H9 (cell line): ENCODE results near the gene MSRB1. TPM values are rescaled to one million over a fixed set of nuclear protein-coding genes. Genes with fewer than 3 reads are reported as not detected.
A peak's percentile ranks its signal among the peaks of the same experiment; 100 is the strongest.

Experiments
- DNase-seq: peaks from one replicate; pipeline ENCODE4 v3.0.0-alpha.2; 2017
- H2AFZ ChIP-seq: one replicate; pipeline ENCODE4 v1.6.1; 2013; ENCODE audit warnings: mild to moderate bottlenecking, low read length, control low read depth, moderate library complexity
- H2AK5ac ChIP-seq: 2 replicates; pipeline ENCODE4 v1.6.1; 2013; ENCODE audit warnings: low read length, control low read depth, mixed read lengths; ENCODE audit not compliant: insufficient read length
- H2BK120ac ChIP-seq: one replicate; pipeline ENCODE4 v1.6.1; 2013; ENCODE audit warnings: low read depth, mild to moderate bottlenecking, low read length, control low read depth, inconsistent platforms; ENCODE audit not compliant: poor library complexity, severe bottlenecking
- H2BK12ac ChIP-seq: 2 replicates; pipeline ENCODE4 v1.6.1; 2013; ENCODE audit warnings: low read length, control low read depth, mixed read lengths, low read depth; ENCODE audit not compliant: insufficient read length
- H2BK15ac ChIP-seq: 2 replicates; pipeline ENCODE4 v1.6.1; 2013; ENCODE audit warnings: low read depth, low read length, control low read depth
- H2BK20ac ChIP-seq: one replicate; pipeline ENCODE4 v1.6.1; 2013; ENCODE audit warnings: low read depth, mild to moderate bottlenecking, low read length, control low read depth, inconsistent platforms; ENCODE audit not compliant: poor library complexity, severe bottlenecking
- H2BK5ac ChIP-seq: 2 replicates; pipeline ENCODE4 v1.6.1; 2013; ENCODE audit warnings: low read length, control low read depth, mixed read lengths; ENCODE audit not compliant: insufficient read length
- H3K14ac ChIP-seq: 2 replicates; pipeline ENCODE4 v1.6.1; 2013; ENCODE audit warnings: low read length, control low read depth; ENCODE audit not compliant: insufficient read depth
- H3K18ac ChIP-seq: 2 replicates; pipeline ENCODE4 v1.6.1; 2013; ENCODE audit warnings: low read depth, mild to moderate bottlenecking, mixed read lengths, low read length, control low read depth; ENCODE audit not compliant: insufficient read length
- H3K23ac ChIP-seq: 2 replicates; pipeline ENCODE4 v1.6.1; 2013; ENCODE audit warnings: low read length, control low read depth, mixed read lengths, low read depth; ENCODE audit not compliant: insufficient read length
- H3K23me2 ChIP-seq: 2 replicates; pipeline ENCODE4 v1.6.1; 2013; ENCODE audit warnings: low read depth, mild to moderate bottlenecking, mixed read lengths, low read length, control low read depth; ENCODE audit not compliant: insufficient read length, poor library complexity, severe bottlenecking
- H3K27ac ChIP-seq: 2 replicates; pipeline ENCODE4 v1.5.1; 2013; ENCODE audit warnings: low read length, control low read depth, mixed read lengths, low read depth; ENCODE audit not compliant: insufficient read length
- H3K27me3 ChIP-seq: 2 replicates; pipeline ENCODE4 v1.6.1; 2013; ENCODE audit warnings: low read length, control low read depth, inconsistent platforms; ENCODE audit not compliant: insufficient read depth
- H3K4ac ChIP-seq: 2 replicates; pipeline ENCODE4 v1.6.1; 2013; ENCODE audit warnings: low read depth, mild to moderate bottlenecking, control low read depth, inconsistent platforms, low read length, moderate library complexity
- H3K4me1 ChIP-seq: 2 replicates; pipeline ENCODE4 v1.6.1; 2013; ENCODE audit warnings: low read length, control low read depth, inconsistent platforms; ENCODE audit not compliant: insufficient read depth
- H3K4me2 ChIP-seq: 2 replicates; pipeline ENCODE4 v1.6.1; 2013; ENCODE audit warnings: low read length, control low read depth, mixed read lengths; ENCODE audit not compliant: insufficient read length, insufficient read depth
- H3K56ac ChIP-seq: 2 replicates; pipeline ENCODE4 v1.6.1; 2013; ENCODE audit warnings: low read depth, mild to moderate bottlenecking, mixed read lengths, low read length, control low read depth; ENCODE audit not compliant: insufficient read length
- H3K79me1 ChIP-seq: 2 replicates; pipeline ENCODE4 v1.6.1; 2013; ENCODE audit warnings: low read depth, mild to moderate bottlenecking, moderate library complexity, low read length, control low read depth, inconsistent platforms; ENCODE audit not compliant: insufficient read depth, poor library complexity, severe bottlenecking
- H3K79me2 ChIP-seq: 2 replicates; pipeline ENCODE4 v1.6.1; 2013; ENCODE audit warnings: low read length, control low read depth, inconsistent platforms; ENCODE audit not compliant: insufficient read depth
- H3K9ac ChIP-seq: 2 replicates; pipeline ENCODE4 v1.6.1; 2013; ENCODE audit warnings: low read length, control low read depth, mixed read lengths; ENCODE audit not compliant: insufficient read length; ENCODE audit errors: extremely low read depth
- H3K9me3 ChIP-seq: one replicate; pipeline ENCODE4 v1.6.1; 2013; ENCODE audit warnings: low read depth, low read length, inconsistent platforms; ENCODE audit not compliant: control insufficient read depth
- H3T11ph ChIP-seq: one replicate; pipeline ENCODE4 v1.6.1; 2013; ENCODE audit warnings: mild to moderate bottlenecking, low read length, control low read depth, inconsistent platforms
- H4K20me1 ChIP-seq: one replicate; pipeline ENCODE4 v1.6.1; 2013; ENCODE audit not compliant: control insufficient read depth, insufficient read length, insufficient read depth
- H4K5ac ChIP-seq: 2 replicates; pipeline ENCODE4 v1.6.1; 2013; ENCODE audit warnings: low read depth, mild to moderate bottlenecking, mixed read lengths, low read length, control low read depth; ENCODE audit not compliant: insufficient read length
- H4K8ac ChIP-seq: replicated peaks from 2 replicates; pipeline ENCODE4 v1.6.1; 2013; ENCODE audit warnings: low read length, control low read depth, mixed read lengths, low read depth; ENCODE audit not compliant: insufficient read length
- H4K91ac ChIP-seq: 2 replicates; pipeline ENCODE4 v1.6.1; 2013; ENCODE audit warnings: low read depth, mild to moderate bottlenecking, moderate library complexity, mixed read lengths, low read length, control low read depth; ENCODE audit not compliant: insufficient read length
- H3K27ac Mint-ChIP-seq, 3 experiments: 2 replicates in 2 of 3; 3 replicates in 1 of 3; pipeline ENCODE4 v1.8.0; 2020 to 2021; ENCODE audit warnings: mixed read lengths in 3 of 3, mild to moderate bottlenecking in 1 of 3, moderate library complexity in 1 of 3
- H3K27me3 Mint-ChIP-seq: 2 replicates; pipeline ENCODE4 v1.8.0; 2021; ENCODE audit warnings: low read depth, mild to moderate bottlenecking, moderate library complexity, mixed read lengths
- H3K36me3 Mint-ChIP-seq, 3 experiments: 2 replicates in 2 of 3; 3 replicates in 1 of 3; pipeline ENCODE4 v1.8.0; 2020 to 2021; ENCODE audit warnings: low read depth in 3 of 3, mixed read lengths in 3 of 3; ENCODE audit not compliant: insufficient read depth in 1 of 3
- H3K4me1 Mint-ChIP-seq, 2 experiments: 2 replicates each; pipeline ENCODE4 v1.8.0; 2020; ENCODE audit warnings: mixed read lengths in 2 of 2
- H3K4me3 Mint-ChIP-seq, 2 experiments: 2 replicates in 1 of 2; 3 replicates in 1 of 2; pipeline ENCODE4 v1.8.0; 2020 to 2021; ENCODE audit warnings: mild to moderate bottlenecking in 2 of 2, mixed read lengths in 2 of 2, moderate library complexity in 1 of 2
- H3K9me3 Mint-ChIP-seq, 2 experiments: 2 replicates in 1 of 2; 3 replicates in 1 of 2; pipeline ENCODE4 v1.8.0; 2020; ENCODE audit warnings: mild to moderate bottlenecking in 2 of 2, mixed read lengths in 2 of 2, moderate library complexity in 1 of 2
- CTCF ChIP-seq: fragments of 200-600 bp; sonication (generic); conservative IDR thresholded peaks from 3 replicates; pipeline ENCODE4 v1.8.0; 2021; ENCODE audit warnings: antibody characterized with exemption, mild to moderate bottlenecking
- WGBS: extraction: QIAGEN DNeasy Blood & Tissue Kit; methylation state at CpG from one replicate; pipeline ENCODE4 v1.1.7; 2013; ENCODE audit warnings: missing lambda C conversion rate, low lambda C conversion rate, mixed read lengths; ENCODE audit not compliant: insufficient read length; ENCODE audit errors: extremely low coverage; 5-methylcytosine and 5-hydroxymethylcytosine counted together
- total RNA-seq: library from RNA; stranded (reverse); gene quantifications from 2 replicates; pipeline ENCODE4 v1.2.1, GENCODE V29; 2021

Gene MSRB1
- total RNA-seq, 1 experiment from 2014 or later, result 25.7 TPM

GRCh38 chr16:1983544-1984346 lies 40.7 kb upstream of the MSRB1 start, which contains the start of gene GFER:
Gene GFER (plus strand): TSS chr16:1984193. CDS start chr16:1984219, 26 bp downstream.
- Histone ChIP-seq H2BK5ac (no peak within 1 kb of the TSS), H3K14ac (peak within 1 kb of the TSS; percentile 52; the same call in 1 of the 2 replicates), H3K27me3 (peaks cover 25% of the 10 kb centered on the region), H3K79me2 (no peaks in the 10 kb centered on the region; the same call in 1 of the 2 replicates), H3K23ac (no peak within 1 kb of the TSS), H2AFZ (no peak within 1 kb of the TSS), H3T11ph (no peak within 1 kb of the TSS), H4K20me1 (peaks cover 2% of the 10 kb centered on the region), H2BK120ac (no peak within 1 kb of the TSS), H2AK5ac (no peak within 1 kb of the TSS), H2BK15ac (no peak within 1 kb of the TSS), H3K4ac (no peak within 1 kb of the TSS), H2BK20ac (no peak within 1 kb of the TSS), H2BK12ac (no peak within 1 kb of the TSS), H3K9ac (peak within 1 kb of the TSS; percentile 52), H4K5ac (no peak within 1 kb of the TSS), H3K56ac (no peak within 1 kb of the TSS), H3K4me1 (no peaks in the 10 kb centered on the region; the same call in 1 of the 2 replicates), H4K91ac (no peak within 1 kb of the TSS), H3K4me2 (peak within 1 kb of the TSS; percentile 81), H3K18ac (peak within 1 kb of the TSS; percentile 38), H3K79me1 (no peaks in the 10 kb centered on the region), H3K9me3 (no peaks in the 10 kb centered on the region), H4K8ac (no peak within 1 kb of the TSS), H3K27ac (no peak within 1 kb of the TSS), H3K23me2 (peaks cover 24% of the 10 kb centered on the region)
- WGBS, result no CpG with 5 or more reads among the region's 109 CpGs
- peak; percentile 95 for DNase-seq
- Mint-ChIP-seq H3K27ac (peak within 1 kb of the TSS; percentile 26 to 92 (median 50); a peak in 4 of 7 replicates), H3K36me3 (peaks cover 0 to 20% (median 18%) of the 10 kb centered on the region in 3 experiments), H3K27me3 (peaks cover 52% of the 10 kb centered on the region), H3K9me3 (no peaks in the 10 kb centered on the region; a peak in 1 of 5 replicates), H3K4me3 (peak within 1 kb of the TSS; percentile 85 to 88), H3K4me1 (peaks cover 22 to 30% of the 10 kb centered on the region in 2 experiments)
- TF ChIP-seq CTCF, result peak; percentile 55
